ENCODE results near the gene SUN3.

DNA sequence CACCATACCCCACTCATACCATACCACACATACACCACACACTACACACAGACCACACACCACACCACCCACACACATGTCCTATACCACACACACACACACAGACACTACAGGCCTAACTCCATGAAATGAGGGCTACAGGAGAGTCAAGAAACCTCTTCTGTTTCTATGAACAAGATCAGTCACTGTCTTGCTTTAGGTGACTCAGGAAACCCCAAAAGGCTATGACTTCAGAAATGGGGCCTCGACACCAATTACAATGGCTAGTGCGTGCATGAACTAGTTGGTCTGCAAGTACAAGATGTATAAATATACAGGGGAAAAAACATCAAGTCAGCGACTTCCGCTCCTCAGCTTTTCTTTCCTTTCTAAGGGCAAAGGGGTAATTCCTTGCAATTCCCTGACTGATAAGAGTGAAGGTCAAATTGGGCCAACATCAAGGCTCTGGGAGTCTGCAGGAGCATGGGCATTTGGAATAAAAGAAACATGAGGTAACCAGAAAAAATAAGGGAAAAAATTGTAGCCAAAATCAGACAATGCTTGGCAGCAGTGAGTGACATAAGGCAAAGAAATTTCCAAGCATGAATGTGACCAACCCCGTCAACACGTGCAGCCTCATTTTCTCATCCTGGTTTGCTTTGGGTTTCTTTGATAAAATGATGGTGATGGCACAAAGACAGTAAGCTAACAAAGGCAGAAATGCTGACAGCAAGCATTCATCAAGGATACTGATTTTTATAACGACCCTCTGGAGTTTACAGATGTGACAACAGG is 82.1 kb downstream of the SUN3 start:
- TF ChIP-seq, protein P1, sequence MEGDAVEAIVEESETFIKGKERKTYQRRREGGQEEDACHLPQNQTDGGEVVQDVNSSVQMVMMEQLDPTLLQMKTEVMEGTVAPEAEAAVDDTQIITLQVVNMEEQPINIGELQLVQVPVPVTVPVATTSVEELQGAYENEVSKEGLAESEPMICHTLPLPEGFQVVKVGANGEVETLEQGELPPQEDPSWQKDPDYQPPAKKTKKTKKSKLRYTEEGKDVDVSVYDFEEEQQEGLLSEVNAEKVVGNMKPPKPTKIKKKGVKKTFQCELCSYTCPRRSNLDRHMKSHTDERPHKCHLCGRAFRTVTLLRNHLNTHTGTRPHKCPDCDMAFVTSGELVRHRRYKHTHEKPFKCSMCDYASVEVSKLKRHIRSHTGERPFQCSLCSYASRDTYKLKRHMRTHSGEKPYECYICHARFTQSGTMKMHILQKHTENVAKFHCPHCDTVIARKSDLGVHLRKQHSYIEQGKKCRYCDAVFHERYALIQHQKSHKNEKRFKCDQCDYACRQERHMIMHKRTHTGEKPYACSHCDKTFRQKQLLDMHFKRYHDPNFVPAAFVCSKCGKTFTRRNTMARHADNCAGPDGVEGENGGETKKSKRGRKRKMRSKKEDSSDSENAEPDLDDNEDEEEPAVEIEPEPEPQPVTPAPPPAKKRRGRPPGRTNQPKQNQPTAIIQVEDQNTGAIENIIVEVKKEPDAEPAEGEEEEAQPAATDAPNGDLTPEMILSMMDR (IDR thresholded peaks at IDR 0.05; ENCODE audit: low read length), result no peak
- TF ChIP-seq EZH2 (IDR thresholded peaks at IDR 0.05; ENCODE audit: borderline replicate concordance, low read length), result no peak

All from OCI-LY1 (cell line).